ENCODE measurements around the gene SLC22A17. TPM values are rescaled to one million over a fixed set of nuclear protein-coding genes. Genes with fewer than 3 reads are reported as not detected.

SLC22A17 gene
- total and polyA plus RNA-seq, 2 of the 13 experiments (the other 11 are each of a cell fraction or from before 2014, with no cell fraction given): 0.95 to 1.1 TPM

- TF ChIP-seq, protein P1, sequence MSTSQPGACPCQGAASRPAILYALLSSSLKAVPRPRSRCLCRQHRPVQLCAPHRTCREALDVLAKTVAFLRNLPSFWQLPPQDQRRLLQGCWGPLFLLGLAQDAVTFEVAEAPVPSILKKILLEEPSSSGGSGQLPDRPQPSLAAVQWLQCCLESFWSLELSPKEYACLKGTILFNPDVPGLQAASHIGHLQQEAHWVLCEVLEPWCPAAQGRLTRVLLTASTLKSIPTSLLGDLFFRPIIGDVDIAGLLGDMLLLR (CRISPR knock-in tag; IDR thresholded peaks at IDR 0.05): peak; percentile 90
- TF ChIP-seq NONO (IDR thresholded peaks at IDR 0.05): no peak
- peak; percentile 99 for TF ChIP-seq NONO (CRISPR knock-in tag; conservative IDR thresholded peaks at IDR 0.05)
- TF ChIP-seq XBP1 (CRISPR knock-in tag; IDR thresholded peaks at IDR 0.05): peak; percentile 81
- peak; percentile 93 for TF ChIP-seq E2F1 (CRISPR knock-in tag; IDR thresholded peaks at IDR 0.05)
- TF ChIP-seq RARA (CRISPR knock-in tag; IDR thresholded peaks at IDR 0.05): peak; percentile 80
- TF ChIP-seq RFX5 (IDR thresholded peaks at IDR 0.05; ENCODE audit: low read depth, low read length): peak; percentile 84
- TF ChIP-seq PPARG (CRISPR knock-in tag; conservative IDR thresholded peaks at IDR 0.05): peak; percentile 94
- peak; percentile 94 for TF ChIP-seq THAP11 (CRISPR knock-in tag; IDR thresholded peaks at IDR 0.05)
- TF ChIP-seq, protein P2, sequence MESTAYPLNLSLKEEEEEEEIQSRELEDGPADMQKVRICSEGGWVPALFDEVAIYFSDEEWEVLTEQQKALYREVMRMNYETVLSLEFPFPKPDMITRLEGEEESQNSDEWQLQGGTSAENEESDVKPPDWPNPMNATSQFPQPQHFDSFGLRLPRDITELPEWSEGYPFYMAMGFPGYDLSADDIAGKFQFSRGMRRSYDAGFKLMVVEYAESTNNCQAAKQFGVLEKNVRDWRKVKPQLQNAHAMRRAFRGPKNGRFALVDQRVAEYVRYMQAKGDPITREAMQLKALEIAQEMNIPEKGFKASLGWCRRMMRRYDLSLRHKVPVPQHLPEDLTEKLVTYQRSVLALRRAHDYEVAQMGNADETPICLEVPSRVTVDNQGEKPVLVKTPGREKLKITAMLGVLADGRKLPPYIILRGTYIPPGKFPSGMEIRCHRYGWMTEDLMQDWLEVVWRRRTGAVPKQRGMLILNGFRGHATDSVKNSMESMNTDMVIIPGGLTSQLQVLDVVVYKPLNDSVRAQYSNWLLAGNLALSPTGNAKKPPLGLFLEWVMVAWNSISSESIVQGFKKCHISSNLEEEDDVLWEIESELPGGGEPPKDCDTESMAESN (CRISPR knock-in tag; conservative IDR thresholded peaks at IDR 0.05): peak; percentile 91
- TF ChIP-seq DZIP1 (CRISPR knock-in tag; IDR thresholded peaks at IDR 0.05): no peak
- peak; percentile 62; the same call in 1 of the 2 replicates for TF ChIP-seq ZNF782 (CRISPR knock-in tag; IDR thresholded peaks at IDR 0.05; ENCODE audit: borderline replicate concordance)
- peak; percentile 99 for TF ChIP-seq ZNF225 (CRISPR knock-in tag; IDR thresholded peaks at IDR 0.05)
- TF ChIP-seq ZNF746 (CRISPR knock-in tag; IDR thresholded peaks at IDR 0.05): peak; percentile 92
- no peak; the same call in 1 of the 2 replicates for TF ChIP-seq MAF1 (CRISPR knock-in tag; IDR thresholded peaks at IDR 0.05; ENCODE audit: borderline replicate concordance)
- peak; percentile 84 for TF ChIP-seq ARNTL (CRISPR knock-in tag; IDR thresholded peaks at IDR 0.05)
- TF ChIP-seq ZNF660 (CRISPR knock-in tag; IDR thresholded peaks at IDR 0.05; ENCODE audit: borderline replicate concordance, low read depth): no peak
- peak; percentile 67; the same call in 1 of the 2 replicates for TF ChIP-seq MTF1 (CRISPR knock-in tag; IDR thresholded peaks at IDR 0.05)
- peak; percentile 59; the same call in 1 of the 2 replicates for TF ChIP-seq KDM5A (IDR thresholded peaks at IDR 0.05; ENCODE audit: borderline replicate concordance, low read length)
- peak; percentile 86; the same call in 1 of the 2 replicates for TF ChIP-seq NCOA1 (CRISPR knock-in tag; IDR thresholded peaks at IDR 0.05)
- peak; percentile 92; the same call in 1 of the 2 replicates for TF ChIP-seq TMF1 (CRISPR knock-in tag; IDR thresholded peaks at IDR 0.05; ENCODE audit: low read depth)
- TF ChIP-seq JUND (CRISPR knock-in tag; IDR thresholded peaks at IDR 0.05): no peak; the same call in 1 of the 2 replicates
Observed at GRCh38 chr14:23320584-23321571, 31.8 kb downstream of the SLC22A17 start, which contains the start of gene PABPN1 (continued).
